Spleen (tissue), 11 donors: Measurements from ENCODE around the gene TRIO. TPM values are rescaled to one million over a fixed set of nuclear protein-coding genes. Genes with fewer than 3 reads are reported as not detected.

Source experiments
- DNase-seq: peaks from one replicate; pipeline ENCODE4 v3.0.0-alpha.2; 2020
- H3K27ac ChIP-seq, 8 donors: fragments of 200-600 bp; sonication (generic) in 7 of 8; 1 replicate in 4 of 8; 2 replicates in 4 of 8; pipeline versions ENCODE4 v1.5.0 to v1.8.0; 2016 to 2021; ENCODE audit warnings: inconsistent platforms in 4 of 8, mild to moderate bottlenecking in 4 of 8, moderate library complexity in 1 of 8
- H3K27me3 ChIP-seq, 7 donors: fragments of 200-600 bp; sonication (generic) in 6 of 7; replicated peaks in 1 of 7; 1 replicate in 4 of 7; 2 replicates in 3 of 7; pipeline versions ENCODE4 v1.5.0 to v1.8.0; 2016 to 2021; ENCODE audit warnings: inconsistent platforms in 3 of 7, mild to moderate bottlenecking in 1 of 7
- H3K36me3 ChIP-seq, 6 donors: fragments of 200-600 bp; sonication (generic) in 5 of 6; 1 replicate in 4 of 6; 2 replicates in 2 of 6; pipeline versions ENCODE4 v1.5.0 to v1.8.0; 2016 to 2021; ENCODE audit warnings: inconsistent platforms in 2 of 6
- H3K4me1 ChIP-seq, 6 donors: fragments of 200-600 bp; sonication (generic) in 5 of 6; 1 replicate in 3 of 6; 2 replicates in 3 of 6; pipeline versions ENCODE4 v1.5.0 to v1.8.0; 2016 to 2021; ENCODE audit warnings: inconsistent platforms in 3 of 6
- H3K4me3 ChIP-seq, 8 donors: fragments of 200-600 bp; sonication (generic) in 7 of 8; 1 replicate in 4 of 8; 2 replicates in 4 of 8; pipeline versions ENCODE4 v1.5.0 to v1.8.0; 2016 to 2021; ENCODE audit warnings: inconsistent platforms in 4 of 8, mild to moderate bottlenecking in 4 of 8, moderate library complexity in 2 of 8
- H3K9me3 ChIP-seq, 8 donors: fragments of 200-600 bp; sonication (generic) in 7 of 8; 1 replicate in 4 of 8; 2 replicates in 4 of 8; pipeline versions ENCODE4 v1.5.0 to v1.8.0; 2016 to 2021; ENCODE audit warnings: inconsistent platforms in 4 of 8
- POLR2A ChIP-seq, 3 donors: fragments of 450-650 bp; IDR thresholded peaks; one replicate each; pipeline ENCODE4 v1.5.1; 2017; ENCODE audit warnings: antibody characterized with exemption in 3 of 3, mild to moderate bottlenecking in 1 of 3
- POLR2AphosphoS5 ChIP-seq, 3 donors: sonication (generic); formaldehyde crosslinking; IDR thresholded peaks; one replicate each; pipeline ENCODE4 v1.5.1; 2017; ENCODE audit warnings: antibody characterized with exemption in 3 of 3
- WGBS, 5 donors: extraction: QIAGEN DNeasy Blood & Tissue Kit in 3 of 5; methylation state at CpG; one replicate each; pipeline versions ENCODE4 v1.1.5 to v1.1.7; 2013 to 2018; 5-methylcytosine and 5-hydroxymethylcytosine counted together
- intact Hi-C: fragments of 100-400 bp; cut with DNase I; formaldehyde crosslinking; loops from one replicate; pipeline ENCODE4 v1.15.0; 2023; ENCODE audit warnings: low total_unique reads
- polyA plus RNA-seq, 3 donors: library from polyadenylated mRNA; stranded (reverse); fragments of 200-250 nt; gene quantifications; one replicate each; pipeline ENCODE4 v1.2.1, GENCODE V29; 2013
- total RNA-seq, 7 donors: library from RNA; depleted of rRNA in 3 of 7; stranded (reverse); fragments of >200 nt in 3 of 7; fragmentation: NEBNext Ultra II Directional in 4 of 7; extraction: Animal tissue kit (Norgen Biotek cat#: 25700) in 4 of 7; gene quantifications; one replicate each; pipeline versions ENCODE4 v1.1.0 to v1.2.1, GENCODE V29; 2016 to 2021
- TF ChIP-seq, protein P1 (sequence below), 11 experiments: fragments of 200-600 bp in 7 of 11; fragments of 450-650 bp in 4 of 11; sonication (generic) in 4 of 11; IDR thresholded peaks in 8 of 11; conservative IDR thresholded peaks in 3 of 11; 1 replicate in 7 of 11; 2 replicates in 4 of 11; pipeline versions ENCODE4 v1.4.0 to v1.8.0; 2016 to 2021; ENCODE audit warnings: antibody characterized with exemption in 11 of 11, inconsistent platforms in 4 of 11, mild to moderate bottlenecking in 1 of 11
- donor health status: healthy with polysubstance abuse.
- donor health status: DM: no; HTN: no; CAD: no; lungs with moderate emphysema.
- donor health status: DM: no; HTN: no; CAD: no.
- donor health status: Bipolar disorder and iron deficiency.
- donor health status: healthy.
- donor health status: DM: no; HTN: no; CAD: no.
- donor health status: DM: yes; HTN: yes; CAD: no.

TRIO gene
- total and polyA plus RNA-seq, 10 donors: 21.5 to 280 (median 190) TPM

DNA sequence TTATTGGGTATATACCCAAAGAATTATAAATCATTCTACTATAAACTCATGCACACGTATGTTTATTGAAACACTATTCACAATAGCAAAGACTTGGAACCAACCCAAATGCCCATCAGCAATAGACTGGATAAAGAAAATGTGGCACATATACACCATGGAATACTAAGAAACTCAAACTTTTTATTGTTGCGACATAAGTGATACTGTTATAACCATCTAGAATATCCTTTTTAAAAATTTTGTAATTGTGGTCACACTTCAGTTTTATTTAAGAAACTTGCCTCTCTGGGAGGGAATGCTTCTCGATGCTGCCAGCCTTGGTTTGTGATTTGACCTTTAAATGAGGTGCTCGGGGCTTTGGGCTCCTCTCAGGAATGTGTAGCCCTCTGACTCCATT lies 237.6 kb downstream of the TRIO start:
- WGBS, 5 donors: 68 to 83% (median 81%) methylated on average over 4 of the region's 4 CpGs
- no peaks in the 10 kb centered on the region for H3K9me3 ChIP-seq
- no peaks in the 10 kb centered on the region for H3K4me1 ChIP-seq
- H3K27ac ChIP-seq: no peak overlapping the region
- DNase-seq: no peak
- intact Hi-C loops: no loop called here
- peaks cover 2 to 99% (median 66%) of the 10 kb centered on the region in 6 donors for H3K36me3 ChIP-seq
- no peak overlapping the region for H3K4me3 ChIP-seq
- no peaks in the 10 kb centered on the region for H3K27me3 ChIP-seq
- TF ChIP-seq POLR2A (IDR thresholded peaks at IDR 0.05): no peak
- TF ChIP-seq, protein P1, sequence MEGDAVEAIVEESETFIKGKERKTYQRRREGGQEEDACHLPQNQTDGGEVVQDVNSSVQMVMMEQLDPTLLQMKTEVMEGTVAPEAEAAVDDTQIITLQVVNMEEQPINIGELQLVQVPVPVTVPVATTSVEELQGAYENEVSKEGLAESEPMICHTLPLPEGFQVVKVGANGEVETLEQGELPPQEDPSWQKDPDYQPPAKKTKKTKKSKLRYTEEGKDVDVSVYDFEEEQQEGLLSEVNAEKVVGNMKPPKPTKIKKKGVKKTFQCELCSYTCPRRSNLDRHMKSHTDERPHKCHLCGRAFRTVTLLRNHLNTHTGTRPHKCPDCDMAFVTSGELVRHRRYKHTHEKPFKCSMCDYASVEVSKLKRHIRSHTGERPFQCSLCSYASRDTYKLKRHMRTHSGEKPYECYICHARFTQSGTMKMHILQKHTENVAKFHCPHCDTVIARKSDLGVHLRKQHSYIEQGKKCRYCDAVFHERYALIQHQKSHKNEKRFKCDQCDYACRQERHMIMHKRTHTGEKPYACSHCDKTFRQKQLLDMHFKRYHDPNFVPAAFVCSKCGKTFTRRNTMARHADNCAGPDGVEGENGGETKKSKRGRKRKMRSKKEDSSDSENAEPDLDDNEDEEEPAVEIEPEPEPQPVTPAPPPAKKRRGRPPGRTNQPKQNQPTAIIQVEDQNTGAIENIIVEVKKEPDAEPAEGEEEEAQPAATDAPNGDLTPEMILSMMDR (IDR thresholded peaks at IDR 0.05 in 8 of 11, conservative IDR thresholded peaks at IDR 0.05 in 3 of 11): no peak
- no peak for TF ChIP-seq POLR2AphosphoS5 (IDR thresholded peaks at IDR 0.05)

DNA sequence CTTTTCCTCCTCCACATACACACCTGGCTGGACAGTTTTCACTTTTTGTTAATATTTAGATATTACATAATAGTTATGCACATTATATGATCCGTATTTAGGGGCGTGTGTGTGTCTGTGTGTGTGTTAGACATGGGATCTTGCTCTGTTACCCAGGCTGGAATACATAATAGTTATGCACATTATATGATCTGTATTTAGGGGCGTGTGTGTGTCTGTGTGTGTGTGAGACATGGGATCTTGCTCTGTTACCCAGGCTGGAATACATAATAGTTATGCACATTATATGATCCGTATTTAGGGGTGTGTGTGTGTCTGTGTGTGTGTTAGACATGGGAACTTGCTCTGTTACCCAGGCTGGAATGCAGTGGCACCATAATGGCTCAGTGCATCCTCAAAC lies 239.5 kb downstream of the TRIO start:
- 94 to 99% (median 95%) methylated on average over 4 of the region's 4 CpGs for WGBS, 5 donors
- Histone ChIP-seq H3K9me3 (no peaks in the 10 kb centered on the region), H3K27ac (no peak overlapping the region), H3K27me3 (no peaks in the 10 kb centered on the region), H3K4me3 (no peak overlapping the region), H3K4me1 (no peaks in the 10 kb centered on the region), H3K36me3 (peaks cover 2 to 100% (median 67%) of the 10 kb centered on the region in 6 donors)
- no peak for DNase-seq
- TF ChIP-seq POLR2AphosphoS5 (IDR thresholded peaks at IDR 0.05) (no peak), POLR2A (IDR thresholded peaks at IDR 0.05) (no peak)
- TF ChIP-seq, protein P1 (IDR thresholded peaks at IDR 0.05 in 8 of 11, conservative IDR thresholded peaks at IDR 0.05 in 3 of 11): no peak
- intact Hi-C loops: no loop called here

DNA sequence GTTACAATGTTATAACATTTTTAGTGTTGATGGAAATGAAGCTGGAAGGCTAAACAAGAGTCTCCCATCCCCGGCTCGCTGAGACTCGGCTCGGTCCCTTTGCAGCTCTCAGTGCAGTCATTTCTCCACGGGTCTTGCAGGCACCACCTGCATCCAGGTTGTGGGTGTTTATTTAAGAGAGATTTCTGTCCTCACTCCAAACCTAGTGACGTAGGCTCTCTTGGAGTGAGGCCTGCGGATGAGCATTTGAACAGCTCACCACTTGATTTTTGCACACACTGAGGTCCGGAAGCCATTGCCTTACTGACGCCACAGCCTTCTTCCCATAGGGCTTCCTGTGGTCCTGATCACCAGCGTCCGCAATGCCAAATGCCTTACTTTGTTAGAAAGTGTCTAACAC lies 240.8 kb downstream of the TRIO start:
- Histone ChIP-seq H3K27ac (no peak overlapping the region), H3K4me3 (no peak overlapping the region), H3K4me1 (no peaks in the 10 kb centered on the region), H3K9me3 (no peaks in the 10 kb centered on the region), H3K27me3 (no peaks in the 10 kb centered on the region), H3K36me3 (peaks cover 0 to 100% (median 67%) of the 10 kb centered on the region in 6 donors)
- DNase-seq: no peak
- intact Hi-C loops: no loop called here
- 78 to 90% (median 88%) methylated on average over 11 of the region's 11 CpGs for WGBS, 5 donors
- TF ChIP-seq, protein P1 (IDR thresholded peaks at IDR 0.05 in 8 of 11, conservative IDR thresholded peaks at IDR 0.05 in 3 of 11): no peak
- TF ChIP-seq POLR2A (IDR thresholded peaks at IDR 0.05): no peak
- no peak for TF ChIP-seq POLR2AphosphoS5 (IDR thresholded peaks at IDR 0.05)

DNA sequence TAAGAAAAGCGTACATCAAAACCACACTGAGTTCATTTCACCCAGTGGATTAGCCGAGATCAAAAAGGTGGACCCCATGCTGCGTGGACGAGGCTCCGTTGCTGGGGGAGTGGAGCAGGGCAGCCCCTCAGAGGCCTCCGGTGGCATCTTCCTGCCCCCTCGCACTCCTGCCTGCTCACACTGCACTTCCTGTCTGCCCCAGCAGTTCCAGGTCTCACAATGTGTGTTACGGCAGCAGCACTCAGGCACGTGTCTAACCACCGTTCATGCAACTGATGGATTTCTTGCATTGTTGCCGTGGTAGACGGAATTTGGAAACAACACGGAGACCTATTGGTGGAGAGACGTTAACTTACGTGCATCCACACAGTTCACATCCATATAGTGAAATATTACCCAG lies 241.9 kb downstream of the TRIO start:
- H3K27me3 ChIP-seq: no peaks in the 10 kb centered on the region
- H3K27ac ChIP-seq: no peak overlapping the region
- no peak overlapping the region for H3K4me3 ChIP-seq
- H3K9me3 ChIP-seq: no peaks in the 10 kb centered on the region
- 83 to 88% (median 85%) methylated on average over 15 of the region's 15 CpGs for WGBS, 5 donors
- H3K36me3 ChIP-seq: peaks cover 0 to 100% (median 67%) of the 10 kb centered on the region in 6 donors
- H3K4me1 ChIP-seq: no peaks in the 10 kb centered on the region
- no peak for DNase-seq
- intact Hi-C loops: no loop called here
- TF ChIP-seq, protein P1 (IDR thresholded peaks at IDR 0.05 in 8 of 11, conservative IDR thresholded peaks at IDR 0.05 in 3 of 11): no peak
- no peak for TF ChIP-seq POLR2A (IDR thresholded peaks at IDR 0.05)
